ENCODE results near the gene GPER1.
"Not testable (repeated sequence)": the region's sequence is repeated elsewhere in the genome, so short reads cannot be mapped to it uniquely, and the experiment has no call there.

GPER1 gene

DNA sequence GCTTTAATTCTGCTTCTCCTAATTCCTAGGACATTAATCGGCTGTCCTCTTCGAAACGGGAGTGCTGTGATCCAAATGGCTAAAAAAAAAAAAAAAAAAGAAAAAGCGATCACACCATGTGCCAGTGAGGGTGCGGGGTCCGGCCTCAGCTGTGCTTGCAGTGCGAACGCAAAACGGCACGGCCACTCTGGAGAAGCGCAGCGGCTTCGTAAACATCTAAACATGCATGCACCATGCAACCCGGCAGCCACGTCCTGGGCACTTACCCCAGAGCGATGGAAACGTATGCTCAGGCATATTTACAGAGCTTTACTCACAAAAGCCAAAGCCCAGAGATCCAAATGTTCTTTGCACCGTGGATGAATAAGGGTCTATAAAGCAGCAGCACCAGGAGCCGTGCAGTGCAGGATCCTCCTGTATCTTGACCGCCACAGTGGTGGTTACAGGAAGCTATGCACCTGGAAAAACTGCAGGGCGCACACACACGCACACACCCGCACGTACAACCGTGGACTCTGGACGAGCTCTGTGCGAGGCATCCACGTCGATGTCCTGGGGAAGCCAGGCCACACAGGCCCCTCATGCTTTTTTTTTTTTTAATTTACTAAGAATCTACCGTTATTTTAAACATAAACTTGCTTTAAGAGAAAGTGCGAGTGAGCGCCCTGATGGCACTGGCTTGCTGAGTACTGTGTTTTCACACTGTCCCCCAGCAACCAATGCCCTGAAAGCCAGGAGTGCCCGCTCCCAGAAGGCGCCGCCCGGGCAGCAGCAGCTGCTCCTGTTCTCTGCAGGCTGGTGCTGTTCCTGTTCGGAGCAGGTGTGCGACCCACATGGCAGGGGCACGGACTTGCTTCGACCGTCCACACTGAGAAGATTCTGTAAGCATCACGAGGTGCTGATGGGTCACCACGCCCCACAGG, 25.0 kb downstream of the GPER1 start:
- H3K27ac ChIP-seq: no peak overlapping the region
- TF ChIP-seq, protein P1, sequence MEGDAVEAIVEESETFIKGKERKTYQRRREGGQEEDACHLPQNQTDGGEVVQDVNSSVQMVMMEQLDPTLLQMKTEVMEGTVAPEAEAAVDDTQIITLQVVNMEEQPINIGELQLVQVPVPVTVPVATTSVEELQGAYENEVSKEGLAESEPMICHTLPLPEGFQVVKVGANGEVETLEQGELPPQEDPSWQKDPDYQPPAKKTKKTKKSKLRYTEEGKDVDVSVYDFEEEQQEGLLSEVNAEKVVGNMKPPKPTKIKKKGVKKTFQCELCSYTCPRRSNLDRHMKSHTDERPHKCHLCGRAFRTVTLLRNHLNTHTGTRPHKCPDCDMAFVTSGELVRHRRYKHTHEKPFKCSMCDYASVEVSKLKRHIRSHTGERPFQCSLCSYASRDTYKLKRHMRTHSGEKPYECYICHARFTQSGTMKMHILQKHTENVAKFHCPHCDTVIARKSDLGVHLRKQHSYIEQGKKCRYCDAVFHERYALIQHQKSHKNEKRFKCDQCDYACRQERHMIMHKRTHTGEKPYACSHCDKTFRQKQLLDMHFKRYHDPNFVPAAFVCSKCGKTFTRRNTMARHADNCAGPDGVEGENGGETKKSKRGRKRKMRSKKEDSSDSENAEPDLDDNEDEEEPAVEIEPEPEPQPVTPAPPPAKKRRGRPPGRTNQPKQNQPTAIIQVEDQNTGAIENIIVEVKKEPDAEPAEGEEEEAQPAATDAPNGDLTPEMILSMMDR (conservative IDR thresholded peaks at IDR 0.05): no peak

DNA sequence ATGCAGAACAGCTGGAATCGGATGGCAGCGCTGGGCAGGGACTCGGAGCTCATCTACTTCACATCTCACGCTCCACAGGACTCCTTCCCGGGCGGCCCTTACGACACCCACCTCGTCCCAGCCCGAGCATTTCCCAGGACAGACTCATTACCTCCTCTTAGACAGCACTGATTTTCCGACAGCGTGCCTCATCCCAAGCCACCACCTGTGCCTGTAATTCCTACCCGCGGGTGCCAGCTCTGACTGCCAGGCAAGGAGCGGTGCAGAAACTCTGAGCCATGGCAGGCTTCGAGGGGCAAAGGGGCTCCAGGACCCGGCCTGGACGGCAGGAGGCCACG, 25.6 kb downstream of the GPER1 start:
- TF ChIP-seq, protein P1 (conservative IDR thresholded peaks at IDR 0.05): no peak
- H3K27ac ChIP-seq: no peak overlapping the region

DNA sequence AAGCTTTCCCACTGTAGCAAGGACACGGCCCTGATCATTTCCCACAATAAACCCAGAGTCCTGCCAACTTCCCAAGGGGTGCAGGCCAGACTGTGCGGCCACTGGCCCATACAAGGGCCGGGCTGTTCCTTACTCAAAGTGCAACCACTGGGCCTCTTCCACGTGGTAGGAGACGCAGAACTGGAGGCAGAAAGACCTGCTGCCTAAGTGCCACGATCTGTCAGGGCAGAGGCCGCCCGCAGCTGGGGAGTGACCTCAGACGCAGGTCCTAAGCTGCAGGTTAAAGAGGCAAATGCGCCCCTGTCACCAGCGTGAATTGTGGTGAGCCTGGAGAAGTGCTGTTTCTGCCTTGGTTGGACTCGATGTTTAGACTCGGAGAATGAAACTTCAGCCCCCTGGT, 26.2 kb downstream of the GPER1 start:
- TF ChIP-seq, protein P1 (conservative IDR thresholded peaks at IDR 0.05): no peak
- H3K27ac ChIP-seq: no peak overlapping the region

DNA sequence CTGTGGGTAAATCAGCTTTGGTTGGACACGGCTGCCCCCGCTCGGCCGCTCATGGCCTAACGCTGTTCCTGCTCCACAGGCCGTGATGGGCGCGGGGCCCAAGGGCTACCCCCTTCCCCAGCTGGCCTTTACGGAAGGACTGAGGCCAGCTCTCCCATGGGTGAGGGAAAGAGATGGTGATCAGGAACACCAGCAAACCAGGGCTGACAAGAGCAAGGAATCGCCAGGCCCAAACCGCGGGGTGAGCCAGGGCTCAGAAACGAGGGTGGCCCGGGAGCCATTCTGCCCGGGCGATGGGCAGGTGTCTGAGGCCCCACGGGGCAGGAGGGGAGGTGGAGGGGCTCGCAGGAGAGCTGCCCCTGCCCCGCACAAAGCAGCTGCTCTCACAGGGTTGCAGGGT, 26.6 kb downstream of the GPER1 start:
- no peak overlapping the region for H3K27ac ChIP-seq
- TF ChIP-seq, protein P1 (conservative IDR thresholded peaks at IDR 0.05): no peak

DNA sequence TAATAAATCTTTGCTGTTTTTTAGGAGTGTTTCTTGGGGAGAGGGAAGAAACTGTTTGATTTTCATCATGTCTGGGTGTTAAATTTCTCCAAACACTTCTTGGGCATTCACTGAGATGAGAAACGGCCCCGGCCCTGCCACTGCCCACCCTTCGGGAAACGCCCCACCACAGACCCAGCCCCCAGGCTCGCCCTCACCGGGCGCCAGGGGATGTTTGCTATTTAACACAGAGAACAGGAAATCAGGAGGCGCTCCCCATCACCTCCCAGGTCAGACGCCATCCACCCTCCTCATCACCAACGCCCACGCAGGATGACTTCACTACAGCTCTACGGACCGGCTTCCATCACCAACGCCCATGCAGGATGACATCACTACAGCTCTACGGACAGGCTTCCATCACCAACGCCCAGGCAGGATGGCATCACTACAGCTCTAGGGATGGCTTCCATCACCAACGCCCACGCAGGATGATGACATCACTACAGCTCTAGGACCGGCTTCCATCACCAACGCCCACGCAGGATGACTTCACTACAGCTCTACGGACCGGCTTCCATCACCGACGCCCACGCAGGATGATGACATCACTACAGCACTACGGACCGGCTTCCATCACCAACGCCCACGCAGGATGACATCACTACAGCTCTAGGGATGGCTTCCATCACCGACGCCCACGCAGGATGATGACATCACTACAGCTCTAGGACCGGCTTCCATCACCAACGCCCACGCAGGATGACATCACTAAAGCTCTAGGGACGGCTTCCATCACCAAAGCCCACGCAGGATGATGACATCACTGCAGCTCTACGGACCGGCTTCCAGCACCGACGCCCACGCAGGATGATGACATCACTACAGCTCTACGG, 27.5 kb downstream of the GPER1 start:
- not testable (repeated sequence) for H3K27ac ChIP-seq

DNA sequence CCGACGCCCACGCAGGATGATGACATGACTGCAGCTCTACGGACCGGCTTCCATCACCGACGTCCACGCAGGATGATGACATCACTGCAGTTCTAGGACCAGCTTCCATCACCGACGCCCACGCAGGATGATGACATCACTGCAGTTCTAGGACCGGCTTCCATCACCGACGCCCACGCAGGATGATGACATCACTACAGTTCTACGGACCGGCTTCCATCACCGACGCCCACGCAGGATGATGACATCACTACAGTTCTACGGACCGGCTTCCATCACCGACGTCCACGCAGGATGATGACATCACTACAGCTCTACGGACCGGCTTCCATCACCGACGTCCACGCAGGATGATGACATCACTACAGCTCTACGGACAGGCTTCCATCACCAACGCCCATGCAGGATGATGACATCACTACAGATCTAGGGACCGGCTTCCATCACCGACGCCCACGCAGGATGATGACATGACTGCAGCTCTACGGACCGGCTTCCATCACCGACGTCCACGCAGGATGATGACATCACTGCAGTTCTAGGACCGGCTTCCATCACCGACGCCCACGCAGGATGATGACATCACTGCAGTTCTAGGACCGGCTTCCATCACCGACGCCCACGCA, 28.6 kb downstream of the GPER1 start:
- H3K27ac ChIP-seq: not testable (repeated sequence)

DNA sequence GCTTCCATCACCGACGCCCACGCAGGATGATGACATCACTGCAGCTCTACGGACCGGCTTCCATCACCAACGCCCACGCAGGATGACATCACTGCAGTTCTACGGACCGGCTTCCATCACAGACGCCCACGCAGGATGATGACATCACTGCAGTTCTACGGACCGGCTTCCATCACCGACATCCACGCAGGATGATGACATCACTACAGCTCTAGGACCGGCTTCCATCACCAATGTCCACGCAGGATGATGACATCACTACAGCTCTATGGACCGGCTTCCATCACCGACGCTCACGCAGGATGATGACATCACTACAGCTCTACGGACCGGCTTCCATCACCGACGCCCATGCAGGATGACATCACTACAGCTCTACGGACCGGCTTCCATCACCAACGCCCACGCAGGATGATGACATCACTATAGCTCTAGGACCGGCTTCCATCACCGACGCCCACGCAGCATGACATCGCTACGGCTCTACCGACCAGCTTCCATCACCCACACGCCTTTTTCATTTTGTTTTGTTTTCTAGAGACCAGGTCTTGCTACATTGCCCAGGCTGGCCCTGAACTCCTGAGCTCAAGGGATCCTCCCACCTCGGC, 29.5 kb downstream of the GPER1 start:
- TF ChIP-seq, protein P1 (conservative IDR thresholded peaks at IDR 0.05): no peak
- H3K27ac ChIP-seq: no peak overlapping the region

DNA sequence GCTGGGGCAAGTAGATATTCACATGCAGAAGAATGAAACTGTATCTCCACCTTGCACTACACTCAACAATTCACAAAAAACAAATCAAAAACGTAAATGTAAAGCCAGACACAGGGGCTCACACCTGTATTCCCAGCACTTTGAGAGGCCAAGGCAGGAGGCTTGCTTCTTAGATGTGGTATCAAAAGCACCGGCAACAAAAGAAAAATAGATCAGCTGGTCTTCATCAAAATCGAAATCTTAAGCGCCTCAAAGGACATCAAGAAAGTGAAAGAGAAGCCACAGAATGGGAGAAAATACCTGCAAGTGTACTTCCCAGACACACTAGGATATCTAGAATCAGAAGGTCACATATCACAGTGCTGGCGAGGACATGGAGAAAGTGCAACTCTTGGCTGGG, 31.3 kb downstream of the GPER1 start:
- no peak overlapping the region for H3K27ac ChIP-seq
- TF ChIP-seq, protein P1 (conservative IDR thresholded peaks at IDR 0.05): no peak

Measured in VCaP (cell line).